Stomach (tissue), 4 donors: ENCODE measurements around the gene CHAT.

Source experiments
- CTCF ChIP-seq, 7 experiments: fragments of 450-650 bp in 4 of 7; fragments of 200-600 bp in 3 of 7; sonication (generic) in 3 of 7; IDR thresholded peaks; one replicate each; pipeline ENCODE4 v1.5.1; 2016 to 2019; ENCODE audit warnings: antibody characterized with exemption in 7 of 7, control low read depth in 2 of 7, mild to moderate bottlenecking in 1 of 7
- EP300 ChIP-seq: sonication (generic); formaldehyde crosslinking; IDR thresholded peaks from one replicate; pipeline ENCODE4 v1.6.1; 2017; ENCODE audit warnings: antibody characterized with exemption
- POLR2A ChIP-seq, 4 donors: fragments of 450-650 bp; IDR thresholded peaks; one replicate each; pipeline ENCODE4 v1.6.1; 2016; ENCODE audit warnings: antibody characterized with exemption in 4 of 4, control low read depth in 2 of 4, mild to moderate bottlenecking in 1 of 4, moderate library complexity in 1 of 4
- POLR2AphosphoS5 ChIP-seq, 3 donors: sonication (generic); formaldehyde crosslinking; IDR thresholded peaks; one replicate each; pipeline ENCODE4 v1.6.1; 2016; ENCODE audit warnings: antibody characterized with exemption in 3 of 3

DNA sequence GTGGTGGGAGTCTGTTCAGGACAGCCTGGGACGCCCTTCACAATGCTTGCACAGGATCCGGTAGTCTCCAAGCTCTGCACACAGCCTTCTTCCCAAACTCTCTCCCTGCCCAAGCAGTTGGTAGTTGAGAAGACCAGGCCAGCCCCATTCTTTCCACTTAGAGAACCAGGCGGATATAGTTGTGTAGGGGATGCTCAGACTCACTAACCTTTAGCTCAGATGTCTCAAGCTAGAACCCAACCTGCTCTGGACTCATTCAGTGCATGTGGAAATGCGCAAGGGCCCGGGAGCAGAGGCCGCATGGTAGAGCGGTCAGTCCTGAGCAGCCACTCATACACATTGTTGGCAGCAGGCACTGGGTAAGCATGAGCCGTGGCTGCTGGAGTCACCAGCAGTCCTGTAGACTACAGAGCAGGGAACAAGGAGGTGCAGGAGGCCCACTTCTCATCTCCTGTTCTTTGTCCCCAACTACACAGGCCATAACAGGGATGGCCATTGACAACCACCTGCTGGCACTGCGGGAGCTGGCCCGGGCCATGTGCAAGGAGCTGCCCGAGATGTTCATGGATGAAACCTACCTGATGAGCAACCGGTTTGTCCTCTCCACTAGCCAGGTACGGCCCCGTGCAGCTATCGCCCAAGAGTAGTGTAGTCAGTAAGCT, 48.5 kb downstream of the CHAT start:
- TF ChIP-seq CTCF (IDR thresholded peaks at IDR 0.05) = no peak
- TF ChIP-seq POLR2A (IDR thresholded peaks at IDR 0.05) = no peak
- no peak for TF ChIP-seq EP300
- no peak for TF ChIP-seq POLR2AphosphoS5 (IDR thresholded peaks at IDR 0.05)
